PC-9 (cell line): ENCODE data around the gene SOX5.

Experiments
- EZH2 ChIP-seq: fragments of 200-600 bp; sonication (generic); IDR thresholded peaks from 2 replicates; pipeline ENCODE4 v1.8.0; 2017; ENCODE audit warnings: antibody characterized with exemption, low read depth
- TF ChIP-seq, protein P1 (sequence below): fragments of 200-600 bp; sonication (generic); conservative IDR thresholded peaks from 2 replicates; pipeline ENCODE4 v1.6.1; 2017; ENCODE audit warnings: mixed run types, antibody characterized with exemption, mild to moderate bottlenecking, moderate library complexity

DNA sequence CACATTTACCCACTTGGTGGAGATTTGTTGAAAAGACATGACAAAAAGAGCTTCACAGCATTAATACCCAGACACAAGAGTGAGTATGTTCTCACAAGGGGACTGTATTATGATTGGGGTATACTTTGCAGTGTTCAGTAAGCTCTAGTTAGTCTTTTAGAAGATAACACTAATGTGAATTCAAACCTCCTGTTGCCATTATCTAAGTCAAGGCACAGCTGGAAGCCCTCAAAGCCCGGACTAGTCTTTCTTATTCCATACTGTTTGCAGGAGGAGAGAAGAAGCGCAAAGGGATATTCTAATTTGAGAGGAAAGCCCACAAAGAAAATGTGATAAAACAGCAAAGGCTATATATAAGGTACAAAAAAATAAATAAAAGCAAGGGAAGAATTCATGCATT lies 445.9 kb downstream of the SOX5 start:
- TF ChIP-seq, protein P1, sequence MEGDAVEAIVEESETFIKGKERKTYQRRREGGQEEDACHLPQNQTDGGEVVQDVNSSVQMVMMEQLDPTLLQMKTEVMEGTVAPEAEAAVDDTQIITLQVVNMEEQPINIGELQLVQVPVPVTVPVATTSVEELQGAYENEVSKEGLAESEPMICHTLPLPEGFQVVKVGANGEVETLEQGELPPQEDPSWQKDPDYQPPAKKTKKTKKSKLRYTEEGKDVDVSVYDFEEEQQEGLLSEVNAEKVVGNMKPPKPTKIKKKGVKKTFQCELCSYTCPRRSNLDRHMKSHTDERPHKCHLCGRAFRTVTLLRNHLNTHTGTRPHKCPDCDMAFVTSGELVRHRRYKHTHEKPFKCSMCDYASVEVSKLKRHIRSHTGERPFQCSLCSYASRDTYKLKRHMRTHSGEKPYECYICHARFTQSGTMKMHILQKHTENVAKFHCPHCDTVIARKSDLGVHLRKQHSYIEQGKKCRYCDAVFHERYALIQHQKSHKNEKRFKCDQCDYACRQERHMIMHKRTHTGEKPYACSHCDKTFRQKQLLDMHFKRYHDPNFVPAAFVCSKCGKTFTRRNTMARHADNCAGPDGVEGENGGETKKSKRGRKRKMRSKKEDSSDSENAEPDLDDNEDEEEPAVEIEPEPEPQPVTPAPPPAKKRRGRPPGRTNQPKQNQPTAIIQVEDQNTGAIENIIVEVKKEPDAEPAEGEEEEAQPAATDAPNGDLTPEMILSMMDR = no peak
- TF ChIP-seq EZH2 = no peak
